GM12878 (cell line): ENCODE results near the gene LSP1. TPM values are rescaled to one million over a fixed set of nuclear protein-coding genes. Genes with fewer than 3 reads are reported as not detected.
"Not testable (repeated sequence)": the region's sequence is repeated elsewhere in the genome, so short reads cannot be mapped to it uniquely, and the experiment has no call there.

Experiments used
- ATAC-seq: fragments of 200-7000 bp; cut with Tn5 transposase; 3 replicates; pipeline ENCODE4 v1.9.1; 2020; ENCODE audit warnings: mild to moderate bottlenecking, moderate library complexity
- BruUV-seq: library from RNA; stranded (reverse); fragments of 400-500 nt; replicated peaks from 2 replicates; lab custom pipeline; 2021; lab: Mats Ljungman, UMichigan
- CTCF ChIA-PET: fragments of 300-600 bp; sonication (Branson Sonifier 250); formaldehyde crosslinking; extraction: SDS; loops from one replicate; lab custom pipeline; 2021; ENCODE audit warnings: inconsistent platforms; lab: Yijun Ruan, JAX
- POLR2A ChIA-PET: fragments of 350-600 bp; formaldehyde crosslinking; extraction: SDS; loops from one replicate; lab custom pipeline; 2021; ENCODE audit warnings: inconsistent platforms; lab: Charles Lee
- RAD21 ChIA-PET: fragments of 300-600 bp; sonication (Branson Sonifier 250); formaldehyde crosslinking; loops from one replicate; lab custom pipeline; 2023; ENCODE audit warnings: antibody characterized with exemption; ENCODE audit not compliant: unreplicated experiment; lab: Charles Lee
- SMC1A ChIA-PET: fragments of 300-600 bp; sonication (Branson Sonifier 250); formaldehyde crosslinking; loops from one replicate; lab custom pipeline; 2023; ENCODE audit not compliant: unreplicated experiment, uncharacterized antibody; lab: Charles Lee
- DNase-seq: peaks from one replicate; pipeline ENCODE4 v3.0.0-alpha.2; 2011; ENCODE audit warnings: low read depth, low spot score
- FAIRE-seq: peaks from 3 replicates; lab custom pipeline; 2011; peaks lifted over from hg19 to GRCh38; lab: Jason Lieb, UNC
- H2AFZ ChIP-seq: 2 replicates; pipeline ENCODE4 v1.6.0; 2011; ENCODE audit warnings: low read depth, low read length, control low read depth; ENCODE audit not compliant: control insufficient read depth
- H3K27ac ChIP-seq: 2 replicates; pipeline ENCODE4 v1.5.1; 2011; ENCODE audit warnings: control low read depth; ENCODE audit not compliant: control insufficient read depth, insufficient read depth
- H3K27me3 ChIP-seq, 2 experiments: replicated peaks in 1 of 2; 2 replicates each; pipeline versions ENCODE4 v1.6.0 to v1.6.1; 2011; ENCODE audit warnings: low read length in 1 of 2; ENCODE audit not compliant: control insufficient read depth in 2 of 2, insufficient read depth in 2 of 2
- H3K36me3 ChIP-seq, 2 experiments: 2 replicates each; pipeline ENCODE4 v1.5.1; 2011; ENCODE audit warnings: low read length in 1 of 2; ENCODE audit not compliant: control insufficient read depth in 2 of 2, insufficient read depth in 2 of 2
- H3K4me1 ChIP-seq: 2 replicates; pipeline ENCODE4 v1.6.1; 2011; ENCODE audit warnings: mild to moderate bottlenecking, low read length, moderate library complexity, mixed read lengths; ENCODE audit not compliant: control insufficient read depth, insufficient read depth
- H3K4me2 ChIP-seq: 2 replicates; pipeline ENCODE4 v1.6.0; 2011; ENCODE audit warnings: control low read depth; ENCODE audit not compliant: control insufficient read depth, insufficient read depth
- H3K4me3 ChIP-seq: fragments of 200-600 bp; sonication (generic); 2 replicates; pipeline ENCODE4 v1.5.1; 2016
- H3K79me2 ChIP-seq: 2 replicates; pipeline ENCODE4 v1.6.0; 2011; ENCODE audit warnings: low read length; ENCODE audit not compliant: control insufficient read depth, insufficient read depth
- H3K9ac ChIP-seq: 2 replicates; pipeline ENCODE4 v1.8.0; 2011; ENCODE audit warnings: low read length, control low read depth, mixed read lengths; ENCODE audit not compliant: control insufficient read depth, insufficient read depth
- H3K9me3 ChIP-seq: replicated peaks from 3 replicates; pipeline ENCODE4 v1.5.1; 2011; ENCODE audit warnings: mild to moderate bottlenecking, low read length; ENCODE audit not compliant: control insufficient read depth, insufficient read depth
- H4K20me1 ChIP-seq: 2 replicates; pipeline ENCODE4 v1.6.0; 2011; ENCODE audit not compliant: control insufficient read depth, insufficient read depth
- CBFB ChIP-seq: IDR thresholded peaks from 2 replicates; pipeline ENCODE4 v1.6.1; 2016; ENCODE audit warnings: antibody characterized with exemption, low read depth
- GATAD2B ChIP-seq: fragments of 450-650 bp; conservative IDR thresholded peaks from 2 replicates; pipeline ENCODE4 v1.6.1; 2017; ENCODE audit warnings: low read depth, mild to moderate bottlenecking, moderate library complexity
- KDM1A ChIP-seq: fragments of 200-600 bp; sonication (generic); IDR thresholded peaks from 2 replicates; pipeline ENCODE4 v1.6.1; 2016; ENCODE audit warnings: borderline replicate concordance
- MTA3 ChIP-seq: IDR thresholded peaks from 2 replicates; pipeline ENCODE4 v1.6.1; 2012; ENCODE audit warnings: low read length, inconsistent platforms, borderline replicate concordance
- RB1 ChIP-seq: fragments of 450-650 bp; formaldehyde crosslinking; IDR thresholded peaks from 2 replicates; pipeline ENCODE4 v1.6.1; 2017; ENCODE audit warnings: mild to moderate bottlenecking, borderline replicate concordance
- RBBP5 ChIP-seq: fragments of 200-600 bp; sonication (generic); conservative IDR thresholded peaks from 2 replicates; pipeline ENCODE4 v1.6.1; 2016
- ZZZ3 ChIP-seq: IDR thresholded peaks from 2 replicates; pipeline ENCODE4 v1.6.1; 2011; ENCODE audit warnings: low read depth; ENCODE audit not compliant: control insufficient read depth, insufficient read length
- WGBS: methylation state at CpG from one replicate; pipeline ENCODE4 v1.1.6; 2016; ENCODE audit warnings: low lambda C conversion rate; ENCODE audit not compliant: insufficient replicate concordance, insufficient coverage; ENCODE audit errors: missing lambda C conversion rate; 5-methylcytosine and 5-hydroxymethylcytosine counted together
- in situ Hi-C: fragments of 300-500 bp; cut with MboI; formaldehyde crosslinking; loops from 9 replicates; pipeline ENCODE4 v1.14.3; 2018; ENCODE audit warnings: mixed read lengths
- intact Hi-C: fragments of 100-400 bp; cut with micrococcal nuclease; formaldehyde crosslinking; loops from one replicate; pipeline ENCODE4 v1.14.2; 2022; ENCODE audit not compliant: unreplicated experiment
- polyA plus RNA-seq, 11 experiments: library from polyadenylated mRNA; depleted of rRNA in 4 of 11; unstranded in 6 of 11; stranded (reverse) in 5 of 11; fragments of >200 nt; fragmentation: Nextera tagmentation in 4 of 11; fragmentation: Illumina TruSeq in 1 of 11; extraction: Ambion mirVana in 4 of 11; extraction: Trizol in 1 of 11; gene quantifications; 1 replicate in 1 of 11; 2 replicates in 10 of 11; pipeline versions ENCODE4 v1.2.1 to v1.2.3, GENCODE V29; 2011 to 2016; ENCODE audit warnings: inconsistent platforms in 2 of 11, missing spikeins in 2 of 11, low read depth in 1 of 11
- total RNA-seq, 4 experiments: library from RNA; depleted of rRNA in 3 of 4; stranded (reverse); fragments of >200 nt in 3 of 4; fragmentation: Illumina TruSeq in 1 of 4; extraction: Trizol in 1 of 4; gene quantifications; 2 replicates each; pipeline versions ENCODE4 v1.2.1 to v1.2.3, GENCODE V29; 2013 to 2021

Gene LSP1
- total and polyA plus RNA-seq, 10 of the 15 experiments (the other 5 are each of a cell fraction or from before 2014, with no cell fraction given), result 19.2 to 488 (median 369) TPM

DNA sequence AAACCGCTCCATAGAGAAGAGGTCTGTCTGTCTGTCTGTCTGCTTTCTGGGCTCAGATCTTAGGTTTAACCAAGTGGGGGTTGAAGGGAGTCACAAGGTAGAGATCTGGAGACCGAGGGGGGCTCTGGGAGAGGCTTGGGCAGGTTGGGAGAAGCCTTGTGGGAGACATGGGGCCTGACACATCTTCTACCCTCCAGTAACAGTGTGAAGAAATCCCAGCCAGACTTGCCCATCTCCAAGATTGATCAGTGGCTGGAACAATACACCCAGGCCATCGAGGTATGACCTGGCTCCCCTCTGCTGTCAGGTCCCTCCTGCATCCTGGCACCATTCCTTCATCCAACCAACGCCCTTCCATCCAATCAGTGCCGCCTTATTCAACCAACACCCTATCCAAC is 31.4 kb downstream of the LSP1 start:
- peaks cover 33 to 60% of the 10 kb centered on the region in 2 experiments for H3K36me3 ChIP-seq
- no peaks in the 10 kb centered on the region; the same call in 1 of the 2 replicates for H3K4me1 ChIP-seq
- no peaks in the 10 kb centered on the region; the same call in 1 of the 2 replicates for H3K79me2 ChIP-seq
- no peak for DNase-seq
- in situ Hi-C loops, result loop anchor here (5.0 kb wide), 1 partner anchor 33 kb away; the partner anchor contains the start of gene TNNT3
- ChIA-PET RAD21 (no interaction called here), POLR2A (no interaction called here), CTCF (interaction anchor here (0.6 kb wide), 1 partner anchor 115 kb away, joined by 3 read pairs; no protein-coding TSS in a partner anchor)
- whole genome bisulfite sequencing, result 100% methylated on average over 5 of the region's 5 CpGs
- H3K4me3 ChIP-seq, result no peak overlapping the region
- no peak overlapping the region for H3K4me2 ChIP-seq
- H4K20me1 ChIP-seq, result peaks cover 5% of the 10 kb centered on the region; the same call in 1 of the 2 replicates
- no peak overlapping the region for H3K27ac ChIP-seq
- H3K9me3 ChIP-seq, result no peaks in the 10 kb centered on the region
- no peak overlapping the region for H2AFZ ChIP-seq
- no peaks in the 10 kb centered on the region for H3K27me3 ChIP-seq
- TF ChIP-seq ZZZ3 (no peak), RB1 (no peak), GATAD2B (no peak), KDM1A (no peak), MTA3 (no peak), RBBP5 (no peak), CBFB (no peak)
- TF ChIP-seq, all 136 proteins: peak for 0
- no peak for FAIRE-seq
- no peak for ATAC-seq
- no peak overlapping the region for H3K9ac ChIP-seq
- SMC1A ChIA-PET, result no interaction called here
- intact Hi-C loops, result no loop called here
- no TSS peak for BruUV-seq

DNA sequence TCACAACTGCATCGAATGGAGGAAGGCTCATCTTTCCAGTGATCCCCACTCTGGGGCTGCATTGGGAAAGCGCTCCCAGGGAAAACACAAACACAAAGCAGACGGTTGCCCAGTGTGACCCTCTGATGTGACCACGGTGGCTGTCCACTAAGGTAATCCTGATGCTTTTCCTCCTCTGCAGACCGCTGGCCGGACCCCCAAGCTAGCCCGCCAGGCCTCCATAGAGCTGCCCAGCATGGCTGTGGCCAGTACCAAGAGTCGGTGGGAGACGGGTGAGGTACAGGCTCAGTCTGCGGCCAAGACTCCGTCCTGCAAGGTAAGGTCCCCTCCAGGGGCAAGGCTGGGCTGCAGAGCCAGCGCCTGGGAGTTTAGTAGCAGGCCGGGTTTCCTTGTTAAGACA is 33.7 kb downstream of the LSP1 start:
- H3K9me3 ChIP-seq, H3K27me3 ChIP-seq, ATAC-seq, CTCF ChIA-PET, H3K79me2 ChIP-seq, POLR2A ChIA-PET, in situ Hi-C loops, BruUV-seq, H3K9ac ChIP-seq, DNase-seq, FAIRE-seq, H3K4me3 ChIP-seq, H3K27ac ChIP-seq, H3K4me1 ChIP-seq, H2AFZ ChIP-seq, H3K4me2 ChIP-seq, RAD21 ChIA-PET, H4K20me1 ChIP-seq, SMC1A ChIA-PET: not testable (repeated sequence)
- H3K36me3 ChIP-seq, result peaks cover 33 to 51% of the 10 kb centered on the region in 2 experiments
- 82% methylated on average over 13 of the region's 13 CpGs for WGBS
- intact Hi-C loops, result loop anchor here (5.0 kb wide), 1 partner anchor 49 kb away; the partner anchor contains the start of gene TNNI2
